Erythroblast (primary cell): ENCODE data around the gene EDC4.
"Not testable (repeated sequence)": the region's sequence is repeated elsewhere in the genome, so short reads cannot be mapped to it uniquely, and the experiment has no call there.

Experiments
- DNase-seq, 2 experiments: peaks; one replicate each; lab custom pipeline; 2025; lab: John Stamatoyannopoulos, UW
- GATA1 ChIP-seq: IDR thresholded peaks from 2 replicates; pipeline ENCODE4 v1.6.1; 2011; ENCODE audit warnings: low read depth, mild to moderate bottlenecking, control low read depth, low read length, moderate library complexity
- POLR2A ChIP-seq: IDR thresholded peaks from 2 replicates; pipeline ENCODE4 v1.6.1; 2011; ENCODE audit warnings: mild to moderate bottlenecking, low read length

Gene EDC4

GRCh38 chr16:67861877-67862276 is 11.0 kb upstream of the EDC4 start:
- TF ChIP-seq POLR2A (no peak), GATA1 (no peak)
- no peak for DNase-seq

GRCh38 chr16:67862623-67863583 is 9.9 kb upstream of the EDC4 start:
- no peak for DNase-seq
- TF ChIP-seq GATA1 (no peak), POLR2A (no peak)

- DNase-seq = not testable (repeated sequence)
Observed at GRCh38 chr16:67864044-67864443, 8.8 kb upstream of the EDC4 start.

- no peak for DNase-seq
Observed at GRCh38 chr16:67864594-67864993, 8.3 kb upstream of the EDC4 start.

GRCh38 chr16:67865318-67865717 is 7.5 kb upstream of the EDC4 start:
- TF ChIP-seq GATA1 (no peak), POLR2A (no peak)

More at GRCh38 chr16:67864594-67864993, 8.3 kb upstream of the EDC4 start:
- TF ChIP-seq GATA1 (no peak), POLR2A (no peak)

GRCh38 chr16:67868290-67868689 is 4.6 kb upstream of the EDC4 start:
- no peak for TF ChIP-seq POLR2A
- no peak for TF ChIP-seq GATA1
- no peak for DNase-seq

More at GRCh38 chr16:67865318-67865717, 7.5 kb upstream of the EDC4 start:
- peak; percentile 52 to 61 for DNase-seq

- no peak for DNase-seq
- TF ChIP-seq POLR2A (no peak), GATA1 (no peak)
Observed at GRCh38 chr16:67869653-67870052, 3.2 kb upstream of the EDC4 start.

- no peak for DNase-seq
- TF ChIP-seq POLR2A (no peak), GATA1 (no peak)
Observed at GRCh38 chr16:67871256-67871655, 1.6 kb upstream of the EDC4 start.

- no peak for DNase-seq
- TF ChIP-seq GATA1 (no peak), POLR2A (no peak)
Observed at GRCh38 chr16:67872131-67872630, 671 bp upstream of the EDC4 start.

- DNase-seq = peak; percentile 36 to 43
- TF ChIP-seq GATA1 (no peak), POLR2A (no peak)
Observed at GRCh38 chr16:67873435-67874370, 851 bp downstream of the EDC4 start.

GRCh38 chr16:67874372-67874771 is 1.5 kb downstream of the EDC4 start:
- TF ChIP-seq POLR2A (no peak), GATA1 (no peak)
- DNase-seq = no peak

- no peak for TF ChIP-seq GATA1
- TF ChIP-seq POLR2A = no peak
- no peak for DNase-seq
Observed at GRCh38 chr16:67877064-67877463, 4.2 kb downstream of the EDC4 start.

GRCh38 chr16:67878232-67878631 is 5.4 kb downstream of the EDC4 start:
- no peak for DNase-seq
- no peak for TF ChIP-seq GATA1
- no peak for TF ChIP-seq POLR2A

- DNase-seq = no peak
- no peak for TF ChIP-seq GATA1
- no peak for TF ChIP-seq POLR2A
Observed at GRCh38 chr16:67878846-67879245, 6.0 kb downstream of the EDC4 start.
